H1 (cell line): ENCODE data around the gene TSPAN17. TPM values are rescaled to one million over a fixed set of nuclear protein-coding genes. Genes with fewer than 3 reads are reported as not detected.

Experiments
- CTCF ChIA-PET: fragments of 300-600 bp; sonication (Branson Sonifier 250); formaldehyde crosslinking; loops from one replicate; lab custom pipeline; 2021; ENCODE audit not compliant: partially characterized antibody; lab: Charles Lee
- POLR2A ChIA-PET: fragments of 300-600 bp; sonication (Branson Sonifier 250); formaldehyde crosslinking; loops from one replicate; lab custom pipeline; 2021; ENCODE audit warnings: inconsistent platforms; ENCODE audit not compliant: partially characterized antibody; lab: Charles Lee
- DNase-seq, 2 experiments: peaks; one replicate each; pipeline versions ENCODE4 v3.0.0 to v3.0.0-alpha.2; 2010 to 2022; ENCODE audit warnings: low spot score in 2 of 2, low read depth in 1 of 2, mixed read lengths in 1 of 2
- FAIRE-seq: peaks from 2 replicates; lab custom pipeline; 2011; peaks lifted over from hg19 to GRCh38; lab: Jason Lieb, UNC
- H2AFZ ChIP-seq: 2 replicates; pipeline ENCODE4 v1.8.1; 2012; ENCODE audit warnings: low read length, inconsistent platforms
- H2AK5ac ChIP-seq: 2 replicates; pipeline ENCODE4 v1.6.1; 2013; ENCODE audit warnings: low read depth, low read length
- H2BK120ac ChIP-seq: replicated peaks from 2 replicates; pipeline ENCODE3; 2013; ENCODE audit warnings: low read depth, low read length, inconsistent platforms
- H2BK12ac ChIP-seq: 2 replicates; pipeline ENCODE4 v1.6.1; 2013; ENCODE audit warnings: low read depth, low read length
- H2BK15ac ChIP-seq: 2 replicates; pipeline ENCODE4 v1.6.1; 2013; ENCODE audit warnings: low read length
- H2BK20ac ChIP-seq: 2 replicates; pipeline ENCODE4 v1.6.1; 2013; ENCODE audit warnings: low read length
- H2BK5ac ChIP-seq: 2 replicates; pipeline ENCODE4 v1.6.1; 2013; ENCODE audit warnings: low read depth, low read length
- H3K14ac ChIP-seq: 2 replicates; pipeline ENCODE4 v1.6.1; 2013; ENCODE audit warnings: inconsistent platforms; ENCODE audit not compliant: insufficient read length
- H3K18ac ChIP-seq: 2 replicates; pipeline ENCODE4 v1.6.1; 2013; ENCODE audit warnings: low read length; ENCODE audit errors: extremely low read depth
- H3K23ac ChIP-seq: 2 replicates; pipeline ENCODE4 v1.6.1; 2013; ENCODE audit warnings: inconsistent platforms; ENCODE audit not compliant: insufficient read length
- H3K23me2 ChIP-seq: 2 replicates; pipeline ENCODE4 v1.6.1; 2013; ENCODE audit warnings: low read depth, low read length
- H3K27ac ChIP-seq: 2 replicates; pipeline ENCODE4 v1.6.1; 2011; ENCODE audit warnings: low read depth, low read length, inconsistent platforms
- H3K27me3 ChIP-seq, 4 experiments: replicated peaks in 1 of 4; 1 replicate in 1 of 4; 2 replicates in 3 of 4; pipeline versions ENCODE4 v1.6.1 to v1.8.1; 2011 to 2013; ENCODE audit warnings: low read length in 3 of 4, mild to moderate bottlenecking in 3 of 4, inconsistent platforms in 2 of 4, mixed read lengths in 2 of 4, moderate library complexity in 1 of 4; ENCODE audit not compliant: control insufficient read depth in 3 of 4, insufficient read depth in 3 of 4; ENCODE audit errors: extremely low read depth in 1 of 4
- H3K36me3 ChIP-seq, 4 experiments: 2 replicates each; pipeline versions ENCODE4 v1.6.1 to v1.8.1; 2011 to 2013; ENCODE audit warnings: mild to moderate bottlenecking in 4 of 4, low read length in 3 of 4, moderate library complexity in 2 of 4, control low read depth in 1 of 4, inconsistent platforms in 1 of 4; ENCODE audit not compliant: insufficient read depth in 4 of 4, control insufficient read depth in 2 of 4
- H3K4ac ChIP-seq: replicated peaks from 2 replicates; pipeline ENCODE3; 2013; ENCODE audit warnings: low read length, low read depth, mixed read lengths, inconsistent platforms; ENCODE audit not compliant: insufficient read length
- H3K4me1 ChIP-seq, 4 experiments: replicated peaks in 1 of 4; 1 replicate in 1 of 4; 2 replicates in 3 of 4; pipeline versions ENCODE4 v1.6.1 to v1.8.1; 2011 to 2013; ENCODE audit warnings: low read length in 3 of 4, inconsistent platforms in 2 of 4, mixed read lengths in 1 of 4; ENCODE audit not compliant: insufficient read depth in 4 of 4, control insufficient read depth in 3 of 4
- H3K4me2 ChIP-seq, 2 experiments: 2 replicates each; pipeline versions ENCODE4 v1.6.1 to v1.8.1; 2011 to 2013; ENCODE audit warnings: low read depth in 2 of 2, low read length in 2 of 2, control low read depth in 1 of 2, inconsistent platforms in 1 of 2, mild to moderate bottlenecking in 1 of 2; ENCODE audit not compliant: insufficient read depth in 1 of 2
- H3K4me3 ChIP-seq, 4 experiments: fragments of 200-600, 300-600 bp in 1 of 4; sonication (generic), shearing (Covaris generic), sonication (Bioruptor Twin) in 1 of 4; 2 replicates each; pipeline versions ENCODE4 v1.5.1 to v1.8.1; 2011 to 2016; ENCODE audit warnings: low read length in 4 of 4, low read depth in 3 of 4, control low read depth in 2 of 4, inconsistent platforms in 2 of 4, mild to moderate bottlenecking in 2 of 4, mixed read lengths in 1 of 4, moderate library complexity in 1 of 4; ENCODE audit not compliant: insufficient read depth in 2 of 4; ENCODE audit errors: extremely low read depth in 1 of 4
- H3K56ac ChIP-seq: replicated peaks from 2 replicates; pipeline ENCODE3; 2013; ENCODE audit warnings: low read depth, mild to moderate bottlenecking, mixed read lengths, low read length, inconsistent platforms; ENCODE audit not compliant: insufficient read length
- H3K79me1 ChIP-seq: 2 replicates; pipeline ENCODE4 v1.6.1; 2013; ENCODE audit warnings: low read depth, low read length, control low read depth
- H3K79me2 ChIP-seq, 2 experiments: 2 replicates each; pipeline versions ENCODE4 v1.6.1 to v1.8.1; 2012 to 2013; ENCODE audit warnings: low read length in 2 of 2, mild to moderate bottlenecking in 2 of 2, inconsistent platforms in 1 of 2; ENCODE audit not compliant: insufficient read depth in 2 of 2, control insufficient read depth in 1 of 2
- H3K9ac ChIP-seq, 4 experiments: replicated peaks in 1 of 4; 1 replicate in 1 of 4; 2 replicates in 3 of 4; pipeline versions ENCODE4 v1.6.1 to v1.8.1; 2011 to 2013; ENCODE audit warnings: low read depth in 3 of 4, low read length in 3 of 4, control low read depth in 2 of 4, mild to moderate bottlenecking in 2 of 4, moderate library complexity in 2 of 4, inconsistent platforms in 1 of 4; ENCODE audit errors: extremely low read depth in 1 of 4
- H3K9me3 ChIP-seq, 2 experiments: 2 replicates each; pipeline versions ENCODE4 v1.6.1 to v1.8.1; 2012 to 2013; ENCODE audit warnings: mild to moderate bottlenecking in 2 of 2, moderate library complexity in 2 of 2, control low read depth in 1 of 2, inconsistent platforms in 1 of 2, low read depth in 1 of 2, low read length in 1 of 2, mixed read lengths in 1 of 2; ENCODE audit not compliant: insufficient read depth in 2 of 2
- H4K20me1 ChIP-seq, 2 experiments: replicated peaks in 1 of 2; 2 replicates each; pipeline versions ENCODE3 to v1.8.1; 2011 to 2013; ENCODE audit warnings: inconsistent platforms in 2 of 2, low read length in 2 of 2, mild to moderate bottlenecking in 1 of 2; ENCODE audit not compliant: insufficient read depth in 2 of 2, control insufficient read depth in 1 of 2
- H4K5ac ChIP-seq: 2 replicates; pipeline ENCODE4 v1.6.1; 2013; ENCODE audit warnings: low read length, low read depth, mixed read lengths, inconsistent platforms; ENCODE audit not compliant: insufficient read length
- H4K8ac ChIP-seq: 2 replicates; pipeline ENCODE4 v1.8.0; 2013; ENCODE audit warnings: mild to moderate bottlenecking, moderate library complexity, low read length, inconsistent platforms; ENCODE audit not compliant: insufficient read depth; ENCODE audit errors: extremely low read depth
- H4K91ac ChIP-seq: replicated peaks from 2 replicates; pipeline ENCODE3; 2013; ENCODE audit warnings: low read length, mixed read lengths, inconsistent platforms; ENCODE audit not compliant: insufficient read length
- BACH1 ChIP-seq: IDR thresholded peaks from 2 replicates; pipeline ENCODE4 v1.6.1; 2012; ENCODE audit warnings: low read length, improper control_type of control experiment
- BCL11A ChIP-seq, 2 experiments: IDR thresholded peaks; one replicate each; pipeline ENCODE4 v1.6.1; 2011; ENCODE audit warnings: low read depth in 2 of 2, low read length in 2 of 2, mild to moderate bottlenecking in 2 of 2
- CBX8 ChIP-seq: fragments of 300-800, 300-1000 bp; sonication (generic); IDR thresholded peaks from 2 replicates; pipeline ENCODE4 v1.7.1; 2016; ENCODE audit warnings: low read depth, low read length, borderline replicate concordance
- HDAC6 ChIP-seq: IDR thresholded peaks from one replicate; pipeline ENCODE4 v1.7.1; 2012; ENCODE audit warnings: low read depth, mild to moderate bottlenecking, inconsistent platforms, low read length, moderate library complexity
- KDM1A ChIP-seq: fragments of 200-600, 300-600 bp; sonication (generic); IDR thresholded peaks from 2 replicates; pipeline ENCODE4 v1.7.1; 2016; ENCODE audit warnings: mild to moderate bottlenecking, low read length, borderline replicate concordance
- NANOG ChIP-seq: IDR thresholded peaks from 2 replicates; pipeline ENCODE4 v1.6.1; 2011; ENCODE audit warnings: low read length, low read depth, mild to moderate bottlenecking, inconsistent platforms; ENCODE audit not compliant: insufficient read depth, poor library complexity, severe bottlenecking
- RAD21 ChIP-seq, 2 experiments: IDR thresholded peaks in 1 of 2; conservative IDR thresholded peaks in 1 of 2; 2 replicates each; pipeline ENCODE4 v1.6.1; 2011; ENCODE audit warnings: low read depth in 2 of 2, low read length in 2 of 2, improper control_type of control experiment in 1 of 2, inconsistent platforms in 1 of 2, mild to moderate bottlenecking in 1 of 2, moderate library complexity in 1 of 2
- RFX5 ChIP-seq: IDR thresholded peaks from 2 replicates; pipeline ENCODE4 v1.6.1; 2011; ENCODE audit warnings: low read depth, low read length, improper control_type of control experiment, borderline replicate concordance
- RXRA ChIP-seq: IDR thresholded peaks from 2 replicates; pipeline ENCODE4 v1.6.1; 2011; ENCODE audit warnings: low read depth, mild to moderate bottlenecking, low read length, moderate library complexity; ENCODE audit not compliant: insufficient read depth
- WGBS, 2 experiments: shearing (Covaris generic) in 1 of 2; methylation state at CpG; one replicate each; pipeline versions ENCODE4 v1.1.6 to v1.1.7; 2013 to 2015; ENCODE audit warnings: low lambda C conversion rate in 2 of 2, mixed read lengths in 2 of 2, inconsistent platforms in 1 of 2, low coverage in 1 of 2, missing lambda C conversion rate in 1 of 2; ENCODE audit not compliant: insufficient replicate concordance in 2 of 2, insufficient coverage in 1 of 2, insufficient read length in 1 of 2; ENCODE audit errors: extremely low coverage in 1 of 2, missing lambda C conversion rate in 1 of 2; 5-methylcytosine and 5-hydroxymethylcytosine counted together
- polyA plus RNA-seq, 7 experiments: library from polyadenylated mRNA; depleted of rRNA in 3 of 7; stranded (reverse) in 5 of 7; unstranded in 2 of 7; fragments of >200 nt in 5 of 7; fragments of 200-250 nt in 2 of 7; gene quantifications; 1 replicate in 5 of 7; 2 replicates in 1 of 7; 4 replicates in 1 of 7; pipeline versions ENCODE4 v1.2.1 to v1.2.3, GENCODE V29; 2011 to 2013; ENCODE audit warnings: missing spikeins in 2 of 7, mixed read lengths in 2 of 7
- total RNA-seq: library from RNA; stranded (reverse); fragmentation: NEBNext Ultra II Directional; extraction: Animal tissue kit (Norgen Biotek cat#: 25700); gene quantifications from 2 replicates; pipeline ENCODE4 v1.2.1, GENCODE V29; 2021
- TF ChIP-seq, protein P1 (sequence below): IDR thresholded peaks from 2 replicates; pipeline ENCODE4 v1.6.1; 2011; ENCODE audit warnings: low read depth, mild to moderate bottlenecking, low read length; ENCODE audit not compliant: insufficient read depth

TSPAN17 gene
- total and polyA plus RNA-seq, 2 of the 8 experiments (the other 6 are each of a cell fraction or from before 2014, with no cell fraction given), result 41.5 to 53.7 TPM

DNA sequence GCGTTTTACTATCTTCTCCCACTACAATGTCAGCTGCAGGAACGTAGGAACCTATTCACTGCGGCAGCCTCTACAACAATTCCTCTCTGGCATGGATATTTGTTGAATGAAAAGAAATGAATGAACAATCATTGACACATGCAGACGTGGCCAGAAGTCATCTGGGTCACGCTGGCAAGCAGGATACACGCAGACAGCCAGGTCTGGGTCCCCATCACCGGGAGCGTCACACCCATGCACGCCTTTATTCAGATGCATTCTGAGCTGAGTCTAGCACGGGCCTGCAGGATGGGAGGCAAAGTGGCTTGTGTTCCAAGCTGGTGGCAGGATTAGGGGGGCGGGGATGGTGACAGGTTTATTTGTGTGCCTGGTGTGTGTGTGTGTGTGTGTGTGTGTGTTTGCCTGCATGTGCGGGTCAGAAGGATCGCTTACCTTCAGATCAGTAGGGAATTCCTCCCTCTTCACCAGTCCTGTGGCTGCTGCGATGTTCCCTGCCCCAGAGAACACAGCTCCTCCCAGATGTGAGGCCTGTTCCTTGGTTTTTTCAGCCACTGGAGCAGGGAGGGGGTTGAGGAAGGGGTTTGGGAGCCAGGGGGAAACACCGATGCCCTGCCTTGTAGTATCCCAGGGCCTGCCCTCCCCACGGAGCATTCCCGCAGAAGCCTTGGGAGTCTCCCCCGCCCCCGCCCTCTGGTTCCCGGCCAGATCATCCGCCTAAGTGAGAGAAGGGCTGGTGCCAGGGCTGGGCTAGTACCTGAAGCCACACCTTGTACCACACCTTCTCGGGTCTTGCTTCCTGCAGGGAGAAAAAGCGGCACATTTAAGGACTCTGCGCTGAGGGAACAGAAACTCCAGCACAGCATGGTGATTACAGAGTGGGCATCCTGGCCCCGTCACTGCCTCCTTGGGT lies 21.1 kb upstream of the TSPAN17 start:
- Histone ChIP-seq H3K4me3 (no peak overlapping the region), H3K9ac (no peak overlapping the region), H4K5ac (no peak overlapping the region), H3K79me1 (no peaks in the 10 kb centered on the region), H2BK15ac (no peak overlapping the region), H3K14ac (no peak overlapping the region), H2BK5ac (no peak overlapping the region), H3K79me2 (no peaks in the 10 kb centered on the region), H2BK120ac (no peak overlapping the region), H3K23me2 (peaks cover 16% of the 10 kb centered on the region), H3K4me1 (peaks cover 7 to 30% (median 11%) of the 10 kb centered on the region in 4 experiments), H3K18ac (no peak overlapping the region), H4K8ac (no peak overlapping the region), H3K27me3 (peaks cover 2 to 36% (median 27%) of the 10 kb centered on the region in 4 experiments), H3K9me3 (no peaks in the 10 kb centered on the region), H3K4me2 (no peak overlapping the region), H3K23ac (no peak overlapping the region), H2BK12ac (no peak overlapping the region), H4K20me1 (peaks cover 0 to 4% of the 10 kb centered on the region in 2 experiments), H3K36me3 (no peaks in the 10 kb centered on the region), H2AFZ (no peak overlapping the region), H2BK20ac (no peak overlapping the region), H4K91ac (no peak overlapping the region), H2AK5ac (no peak overlapping the region), H3K27ac (no peak overlapping the region; the same call in 1 of the 2 replicates), H3K56ac (no peak overlapping the region), H3K4ac (no peak overlapping the region)
- 78% methylated on average over 22 of the region's 25 CpGs; no CpG with 5 or more reads in 1 of the 2 experiments for WGBS, 2 experiments
- DNase-seq (no peak), FAIRE-seq (no peak)
- POLR2A ChIA-PET, result interaction anchor here (0.7 to 1.9 kb wide), 2 partner anchors 13 to 17 kb away, joined by 3 to 6 read pairs; no protein-coding TSS in a partner anchor
- CTCF ChIA-PET, result interaction anchor here (0.7 to 1.9 kb wide), 3 partner anchors 30 to 47 kb away, joined by 3 to 7 read pairs (median 5); no protein-coding TSS in a partner anchor
- no peak for TF ChIP-seq CBX8
- TF ChIP-seq RXRA, result no peak
- TF ChIP-seq KDM1A, result no peak
- TF ChIP-seq RAD21 (IDR thresholded peaks at IDR 0.05 in 1 of 2, conservative IDR thresholded peaks at IDR 0.05 in 1 of 2; ENCODE audit: low read depth in 2 of 2, low read length in 2 of 2), result no peak
- TF ChIP-seq BACH1, result no peak
- no peak for TF ChIP-seq NANOG
- no peak for TF ChIP-seq HDAC6
- TF ChIP-seq, protein P1, sequence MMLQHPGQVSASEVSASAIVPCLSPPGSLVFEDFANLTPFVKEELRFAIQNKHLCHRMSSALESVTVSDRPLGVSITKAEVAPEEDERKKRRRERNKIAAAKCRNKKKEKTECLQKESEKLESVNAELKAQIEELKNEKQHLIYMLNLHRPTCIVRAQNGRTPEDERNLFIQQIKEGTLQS, result no peak
- no peak for TF ChIP-seq BCL11A (IDR thresholded peaks at IDR 0.05; ENCODE audit: low read depth in 2 of 2, low read length in 2 of 2)
- TF ChIP-seq RFX5, result no peak
